ENCODE measurements around the gene CYP24A1.

DNA sequence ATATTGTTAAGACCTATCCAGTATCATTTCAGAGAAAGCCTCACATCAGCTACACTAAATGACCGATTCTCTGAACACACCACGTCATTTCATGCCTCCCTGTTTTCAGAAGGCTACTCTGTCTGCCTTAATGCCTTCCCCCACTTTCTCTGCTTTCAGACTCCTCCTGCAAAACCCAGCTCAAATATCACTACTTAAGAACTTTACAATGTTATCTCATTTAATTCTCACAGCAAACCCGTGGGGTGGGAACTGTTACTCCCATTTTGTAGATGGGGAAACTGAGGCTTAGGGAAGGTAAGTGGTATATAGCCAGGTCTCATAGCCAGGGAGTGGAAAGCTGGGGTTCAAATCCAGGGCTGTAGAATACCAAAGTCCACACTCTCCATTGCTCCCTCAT is 2.8 kb downstream of the CYP24A1 start:
- TF ChIP-seq, protein P1, sequence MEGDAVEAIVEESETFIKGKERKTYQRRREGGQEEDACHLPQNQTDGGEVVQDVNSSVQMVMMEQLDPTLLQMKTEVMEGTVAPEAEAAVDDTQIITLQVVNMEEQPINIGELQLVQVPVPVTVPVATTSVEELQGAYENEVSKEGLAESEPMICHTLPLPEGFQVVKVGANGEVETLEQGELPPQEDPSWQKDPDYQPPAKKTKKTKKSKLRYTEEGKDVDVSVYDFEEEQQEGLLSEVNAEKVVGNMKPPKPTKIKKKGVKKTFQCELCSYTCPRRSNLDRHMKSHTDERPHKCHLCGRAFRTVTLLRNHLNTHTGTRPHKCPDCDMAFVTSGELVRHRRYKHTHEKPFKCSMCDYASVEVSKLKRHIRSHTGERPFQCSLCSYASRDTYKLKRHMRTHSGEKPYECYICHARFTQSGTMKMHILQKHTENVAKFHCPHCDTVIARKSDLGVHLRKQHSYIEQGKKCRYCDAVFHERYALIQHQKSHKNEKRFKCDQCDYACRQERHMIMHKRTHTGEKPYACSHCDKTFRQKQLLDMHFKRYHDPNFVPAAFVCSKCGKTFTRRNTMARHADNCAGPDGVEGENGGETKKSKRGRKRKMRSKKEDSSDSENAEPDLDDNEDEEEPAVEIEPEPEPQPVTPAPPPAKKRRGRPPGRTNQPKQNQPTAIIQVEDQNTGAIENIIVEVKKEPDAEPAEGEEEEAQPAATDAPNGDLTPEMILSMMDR (IDR thresholded peaks at IDR 0.05; ENCODE audit: control extremely low read depth in 1 of 3, insufficient read depth in 1 of 3, low read depth in 1 of 3, low read length in 3 of 3), result no peak
- TF ChIP-seq EGR1 (IDR thresholded peaks at IDR 0.05; ENCODE audit: borderline replicate concordance, low read depth, low read length) (no peak), RAD21 (IDR thresholded peaks at IDR 0.05 in 1 of 2, conservative IDR thresholded peaks at IDR 0.05 in 1 of 2; ENCODE audit: low read depth in 2 of 2, low read length in 2 of 2) (no peak), SIN3A (conservative IDR thresholded peaks at IDR 0.05 in 1 of 2, IDR thresholded peaks at IDR 0.05 in 1 of 2; ENCODE audit: low read depth in 1 of 2, low read length in 2 of 2) (no peak), POLR2A (IDR thresholded peaks at IDR 0.05; ENCODE audit: control extremely low read depth in 1 of 2, low read depth in 2 of 2, low read length in 2 of 2) (no peak), POLR2AphosphoS5 (IDR thresholded peaks at IDR 0.05; ENCODE audit: low read depth, low read length) (no peak), GABPA (IDR thresholded peaks at IDR 0.05; ENCODE audit: borderline replicate concordance, insufficient read depth, low read length) (no peak), RFX5 (IDR thresholded peaks at IDR 0.05; ENCODE audit: borderline replicate concordance, low read depth, low read length) (no peak), EP300 (IDR thresholded peaks at IDR 0.05; ENCODE audit: borderline replicate concordance in 1 of 2, low read depth in 2 of 2, low read length in 2 of 2) (no peak), HDAC6 (IDR thresholded peaks at IDR 0.05; ENCODE audit: low read depth, low read length) (no peak), TAF1 (IDR thresholded peaks at IDR 0.05; ENCODE audit: low read depth, low read length) (no peak), EZH2 (IDR thresholded peaks at IDR 0.05; ENCODE audit: low read depth, low read length, severe bottlenecking) (no peak)
- TF ChIP-seq, protein P2, sequence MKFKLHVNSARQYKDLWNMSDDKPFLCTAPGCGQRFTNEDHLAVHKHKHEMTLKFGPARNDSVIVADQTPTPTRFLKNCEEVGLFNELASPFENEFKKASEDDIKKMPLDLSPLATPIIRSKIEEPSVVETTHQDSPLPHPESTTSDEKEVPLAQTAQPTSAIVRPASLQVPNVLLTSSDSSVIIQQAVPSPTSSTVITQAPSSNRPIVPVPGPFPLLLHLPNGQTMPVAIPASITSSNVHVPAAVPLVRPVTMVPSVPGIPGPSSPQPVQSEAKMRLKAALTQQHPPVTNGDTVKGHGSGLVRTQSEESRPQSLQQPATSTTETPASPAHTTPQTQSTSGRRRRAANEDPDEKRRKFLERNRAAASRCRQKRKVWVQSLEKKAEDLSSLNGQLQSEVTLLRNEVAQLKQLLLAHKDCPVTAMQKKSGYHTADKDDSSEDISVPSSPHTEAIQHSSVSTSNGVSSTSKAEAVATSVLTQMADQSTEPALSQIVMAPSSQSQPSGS (IDR thresholded peaks at IDR 0.05; ENCODE audit: low read length), result no peak
- TF ChIP-seq, protein P3, sequence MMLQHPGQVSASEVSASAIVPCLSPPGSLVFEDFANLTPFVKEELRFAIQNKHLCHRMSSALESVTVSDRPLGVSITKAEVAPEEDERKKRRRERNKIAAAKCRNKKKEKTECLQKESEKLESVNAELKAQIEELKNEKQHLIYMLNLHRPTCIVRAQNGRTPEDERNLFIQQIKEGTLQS (IDR thresholded peaks at IDR 0.05; ENCODE audit: insufficient read depth, low read depth, low read length), result no peak
